NCI-H2081 (cell line): ENCODE measurements around the gene DOHH.
"Not testable (repeated sequence)": the region's sequence is repeated elsewhere in the genome, so short reads cannot be mapped to it uniquely, and the experiment has no call there.

ENCODE experiments used
- DNase-seq, 2 experiments: peaks; one replicate each; lab custom pipeline; 2025; lab: John Stamatoyannopoulos, UW

DOHH gene

GRCh38 chr19:3534375-3535234, 34.1 kb upstream of the DOHH start:
- no peak for DNase-seq

GRCh38 chr19:3533563-3534216, 33.2 kb upstream of the DOHH start:
- DNase-seq: no peak

- no peak for DNase-seq
Measured at GRCh38 chr19:3533033-3533432, 32.6 kb upstream of the DOHH start.

- no peak for DNase-seq
Measured at GRCh38 chr19:3532154-3532786, 31.8 kb upstream of the DOHH start.

- DNase-seq: no peak
Measured at GRCh38 chr19:3531716-3532115, 31.2 kb upstream of the DOHH start.

GRCh38 chr19:3530389-3530788, 29.9 kb upstream of the DOHH start:
- no peak for DNase-seq

GRCh38 chr19:3529299-3529698, 28.8 kb upstream of the DOHH start:
- DNase-seq: not testable (repeated sequence)

GRCh38 chr19:3528539-3529211, 28.2 kb upstream of the DOHH start:
- no peak for DNase-seq

GRCh38 chr19:3528080-3528479, 27.6 kb upstream of the DOHH start:
- DNase-seq: no peak

- DNase-seq: no peak
Measured at GRCh38 chr19:3527238-3527910, 26.9 kb upstream of the DOHH start.

GRCh38 chr19:3526507-3527237, 26.2 kb upstream of the DOHH start:
- DNase-seq: no peak

- DNase-seq: no peak
Measured at GRCh38 chr19:3524904-3525451, 24.5 kb upstream of the DOHH start.

GRCh38 chr19:3524078-3524842, 23.8 kb upstream of the DOHH start:
- no peak for DNase-seq

GRCh38 chr19:3523361-3524077, 23.0 kb upstream of the DOHH start:
- DNase-seq: no peak

- no peak for DNase-seq
Measured at GRCh38 chr19:3522421-3523360, 22.2 kb upstream of the DOHH start.

- no peak for DNase-seq
Measured at GRCh38 chr19:3521104-3521445, 20.6 kb upstream of the DOHH start.

- DNase-seq: no peak
Measured at GRCh38 chr19:3520166-3521103, 20.0 kb upstream of the DOHH start.
